H9 (cell line): ENCODE results near the gene LRRC61. TPM values are rescaled to one million over a fixed set of nuclear protein-coding genes. Genes with fewer than 3 reads are reported as not detected.

ENCODE experiments used
- DNase-seq: peaks from one replicate; pipeline ENCODE4 v3.0.0-alpha.2; 2017
- H2AFZ ChIP-seq: one replicate; pipeline ENCODE4 v1.6.1; 2013; ENCODE audit warnings: mild to moderate bottlenecking, low read length, control low read depth, moderate library complexity
- H2AK5ac ChIP-seq: 2 replicates; pipeline ENCODE4 v1.6.1; 2013; ENCODE audit warnings: low read length, control low read depth, mixed read lengths; ENCODE audit not compliant: insufficient read length
- H2BK120ac ChIP-seq: one replicate; pipeline ENCODE4 v1.6.1; 2013; ENCODE audit warnings: low read depth, mild to moderate bottlenecking, low read length, control low read depth, inconsistent platforms; ENCODE audit not compliant: poor library complexity, severe bottlenecking
- H2BK12ac ChIP-seq: 2 replicates; pipeline ENCODE4 v1.6.1; 2013; ENCODE audit warnings: low read length, control low read depth, mixed read lengths, low read depth; ENCODE audit not compliant: insufficient read length
- H2BK15ac ChIP-seq: 2 replicates; pipeline ENCODE4 v1.6.1; 2013; ENCODE audit warnings: low read depth, low read length, control low read depth
- H2BK20ac ChIP-seq: one replicate; pipeline ENCODE4 v1.6.1; 2013; ENCODE audit warnings: low read depth, mild to moderate bottlenecking, low read length, control low read depth, inconsistent platforms; ENCODE audit not compliant: poor library complexity, severe bottlenecking
- H2BK5ac ChIP-seq: 2 replicates; pipeline ENCODE4 v1.6.1; 2013; ENCODE audit warnings: low read length, control low read depth, mixed read lengths; ENCODE audit not compliant: insufficient read length
- H3K14ac ChIP-seq: 2 replicates; pipeline ENCODE4 v1.6.1; 2013; ENCODE audit warnings: low read length, control low read depth; ENCODE audit not compliant: insufficient read depth
- H3K18ac ChIP-seq: 2 replicates; pipeline ENCODE4 v1.6.1; 2013; ENCODE audit warnings: low read depth, mild to moderate bottlenecking, mixed read lengths, low read length, control low read depth; ENCODE audit not compliant: insufficient read length
- H3K23ac ChIP-seq: 2 replicates; pipeline ENCODE4 v1.6.1; 2013; ENCODE audit warnings: low read length, control low read depth, mixed read lengths, low read depth; ENCODE audit not compliant: insufficient read length
- H3K23me2 ChIP-seq: 2 replicates; pipeline ENCODE4 v1.6.1; 2013; ENCODE audit warnings: low read depth, mild to moderate bottlenecking, mixed read lengths, low read length, control low read depth; ENCODE audit not compliant: insufficient read length, poor library complexity, severe bottlenecking
- H3K27ac ChIP-seq: 2 replicates; pipeline ENCODE4 v1.5.1; 2013; ENCODE audit warnings: low read length, control low read depth, mixed read lengths, low read depth; ENCODE audit not compliant: insufficient read length
- H3K27me3 ChIP-seq: 2 replicates; pipeline ENCODE4 v1.6.1; 2013; ENCODE audit warnings: low read length, control low read depth, inconsistent platforms; ENCODE audit not compliant: insufficient read depth
- H3K4ac ChIP-seq: 2 replicates; pipeline ENCODE4 v1.6.1; 2013; ENCODE audit warnings: low read depth, mild to moderate bottlenecking, control low read depth, inconsistent platforms, low read length, moderate library complexity
- H3K4me1 ChIP-seq: 2 replicates; pipeline ENCODE4 v1.6.1; 2013; ENCODE audit warnings: low read length, control low read depth, inconsistent platforms; ENCODE audit not compliant: insufficient read depth
- H3K4me2 ChIP-seq: 2 replicates; pipeline ENCODE4 v1.6.1; 2013; ENCODE audit warnings: low read length, control low read depth, mixed read lengths; ENCODE audit not compliant: insufficient read length, insufficient read depth
- H3K56ac ChIP-seq: 2 replicates; pipeline ENCODE4 v1.6.1; 2013; ENCODE audit warnings: low read depth, mild to moderate bottlenecking, mixed read lengths, low read length, control low read depth; ENCODE audit not compliant: insufficient read length
- H3K79me1 ChIP-seq: 2 replicates; pipeline ENCODE4 v1.6.1; 2013; ENCODE audit warnings: low read depth, mild to moderate bottlenecking, moderate library complexity, low read length, control low read depth, inconsistent platforms; ENCODE audit not compliant: insufficient read depth, poor library complexity, severe bottlenecking
- H3K79me2 ChIP-seq: 2 replicates; pipeline ENCODE4 v1.6.1; 2013; ENCODE audit warnings: low read length, control low read depth, inconsistent platforms; ENCODE audit not compliant: insufficient read depth
- H3K9ac ChIP-seq: 2 replicates; pipeline ENCODE4 v1.6.1; 2013; ENCODE audit warnings: low read length, control low read depth, mixed read lengths; ENCODE audit not compliant: insufficient read length; ENCODE audit errors: extremely low read depth
- H3K9me3 ChIP-seq: one replicate; pipeline ENCODE4 v1.6.1; 2013; ENCODE audit warnings: low read depth, low read length, inconsistent platforms; ENCODE audit not compliant: control insufficient read depth
- H3T11ph ChIP-seq: one replicate; pipeline ENCODE4 v1.6.1; 2013; ENCODE audit warnings: mild to moderate bottlenecking, low read length, control low read depth, inconsistent platforms
- H4K20me1 ChIP-seq: one replicate; pipeline ENCODE4 v1.6.1; 2013; ENCODE audit not compliant: control insufficient read depth, insufficient read length, insufficient read depth
- H4K5ac ChIP-seq: 2 replicates; pipeline ENCODE4 v1.6.1; 2013; ENCODE audit warnings: low read depth, mild to moderate bottlenecking, mixed read lengths, low read length, control low read depth; ENCODE audit not compliant: insufficient read length
- H4K8ac ChIP-seq: replicated peaks from 2 replicates; pipeline ENCODE4 v1.6.1; 2013; ENCODE audit warnings: low read length, control low read depth, mixed read lengths, low read depth; ENCODE audit not compliant: insufficient read length
- H4K91ac ChIP-seq: 2 replicates; pipeline ENCODE4 v1.6.1; 2013; ENCODE audit warnings: low read depth, mild to moderate bottlenecking, moderate library complexity, mixed read lengths, low read length, control low read depth; ENCODE audit not compliant: insufficient read length
- H3K27ac Mint-ChIP-seq, 3 experiments: 2 replicates in 2 of 3; 3 replicates in 1 of 3; pipeline ENCODE4 v1.8.0; 2020 to 2021; ENCODE audit warnings: mixed read lengths in 3 of 3, mild to moderate bottlenecking in 1 of 3, moderate library complexity in 1 of 3
- H3K27me3 Mint-ChIP-seq: 2 replicates; pipeline ENCODE4 v1.8.0; 2021; ENCODE audit warnings: low read depth, mild to moderate bottlenecking, moderate library complexity, mixed read lengths
- H3K36me3 Mint-ChIP-seq, 3 experiments: 2 replicates in 2 of 3; 3 replicates in 1 of 3; pipeline ENCODE4 v1.8.0; 2020 to 2021; ENCODE audit warnings: low read depth in 3 of 3, mixed read lengths in 3 of 3; ENCODE audit not compliant: insufficient read depth in 1 of 3
- H3K4me1 Mint-ChIP-seq, 2 experiments: 2 replicates each; pipeline ENCODE4 v1.8.0; 2020; ENCODE audit warnings: mixed read lengths in 2 of 2
- H3K4me3 Mint-ChIP-seq, 2 experiments: 2 replicates in 1 of 2; 3 replicates in 1 of 2; pipeline ENCODE4 v1.8.0; 2020 to 2021; ENCODE audit warnings: mild to moderate bottlenecking in 2 of 2, mixed read lengths in 2 of 2, moderate library complexity in 1 of 2
- H3K9me3 Mint-ChIP-seq, 2 experiments: 2 replicates in 1 of 2; 3 replicates in 1 of 2; pipeline ENCODE4 v1.8.0; 2020; ENCODE audit warnings: mild to moderate bottlenecking in 2 of 2, mixed read lengths in 2 of 2, moderate library complexity in 1 of 2
- CTCF ChIP-seq: fragments of 200-600 bp; sonication (generic); conservative IDR thresholded peaks from 3 replicates; pipeline ENCODE4 v1.8.0; 2021; ENCODE audit warnings: antibody characterized with exemption, mild to moderate bottlenecking
- total RNA-seq: library from RNA; stranded (reverse); gene quantifications from 2 replicates; pipeline ENCODE4 v1.2.1, GENCODE V29; 2021

LRRC61 gene
- total RNA-seq, 1 experiment from 2014 or later, result 24.4 TPM

- no peak overlapping the region for H3K27ac Mint-ChIP-seq
- no peak overlapping the region for H3K4me3 Mint-ChIP-seq
- Histone ChIP-seq H3K56ac (no peak overlapping the region), H3K79me1 (no peaks in the 10 kb centered on the region), H4K8ac (no peak overlapping the region), H3K23ac (no peak overlapping the region), H3K4me2 (no peak overlapping the region), H3K4me1 (no peaks in the 10 kb centered on the region), H2AFZ (no peak overlapping the region), H2BK5ac (no peak overlapping the region), H3K9ac (no peak overlapping the region), H3K14ac (no peak overlapping the region), H4K20me1 (no peaks in the 10 kb centered on the region), H4K91ac (no peak overlapping the region), H2AK5ac (no peak overlapping the region), H3K27ac (no peak overlapping the region), H3K9me3 (peaks cover 7% of the 10 kb centered on the region), H4K5ac (no peak overlapping the region), H3K18ac (no peak overlapping the region), H2BK20ac (no peak overlapping the region), H2BK120ac (no peak overlapping the region), H3K23me2 (peaks cover 16% of the 10 kb centered on the region), H3K4ac (no peak overlapping the region), H2BK15ac (no peak overlapping the region), H3K79me2 (no peaks in the 10 kb centered on the region), H3K27me3 (peaks cover 16% of the 10 kb centered on the region), H2BK12ac (no peak overlapping the region), H3T11ph (no peak overlapping the region)
- H3K27me3 Mint-ChIP-seq, result peaks cover 65% of the 10 kb centered on the region
- no peak for DNase-seq
- peaks cover 6 to 20% (median 18%) of the 10 kb centered on the region in 3 experiments for H3K36me3 Mint-ChIP-seq
- TF ChIP-seq CTCF, result no peak
- H3K4me1 Mint-ChIP-seq, result peaks cover 27 to 31% of the 10 kb centered on the region in 2 experiments
- H3K9me3 Mint-ChIP-seq, result peaks cover 15 to 23% of the 10 kb centered on the region in 2 experiments
Observed at GRCh38 chr7:150344299-150344698, 21.1 kb downstream of the LRRC61 start.
